Measurements from ENCODE around the gene VPS45. TPM values are rescaled to one million over a fixed set of nuclear protein-coding genes. Genes with fewer than 3 reads are reported as not detected.

VPS45 gene
- total and polyA plus RNA-seq, 2 of the 13 experiments (the other 11 are each of a cell fraction or from before 2014, with no cell fraction given) = 15.2 to 25.2 TPM

DNA sequence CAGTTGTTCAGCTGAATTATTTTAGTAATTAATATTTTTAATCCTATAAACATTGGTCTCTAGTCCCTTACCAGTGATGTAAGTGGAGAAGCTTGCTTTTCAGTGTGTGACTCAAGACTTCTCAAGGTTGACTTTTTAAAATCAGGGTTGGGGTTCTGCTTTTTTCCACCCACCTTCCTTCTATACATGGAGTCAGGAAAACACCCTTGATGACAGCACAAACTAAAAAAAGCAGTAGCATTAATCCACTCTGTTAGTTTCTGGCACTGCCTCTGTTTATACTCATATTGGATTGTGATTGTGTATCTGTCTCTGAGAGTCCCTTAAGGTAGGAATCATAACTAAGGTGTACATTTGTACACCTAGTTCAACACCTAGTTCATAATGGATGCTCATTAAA is 73.9 kb downstream of the VPS45 start:
- Histone ChIP-seq H3K27me3 (ENCODE audit: control insufficient read depth in 1 of 2, insufficient read depth in 2 of 2, low read length in 2 of 2) (no peaks in the 10 kb centered on the region), H3K36me3 (replicated peaks in 1 of 2; ENCODE audit: control insufficient read depth in 1 of 2, insufficient read depth in 2 of 2, low read length in 2 of 2) (peaks cover 0 to 1% of the 10 kb centered on the region in 2 experiments; a peak in 1 of 5 replicates), H3K4me2 (ENCODE audit: low read depth, low read length) (no peak overlapping the region), H3K79me2 (ENCODE audit: insufficient read depth, low read length) (no peaks in the 10 kb centered on the region), H3K4me1 (ENCODE audit: insufficient read depth, low read length) (no peaks in the 10 kb centered on the region), H2AFZ (ENCODE audit: low read length) (no peak overlapping the region), H3K4me3 (replicated peaks in 1 of 3; ENCODE audit: insufficient read depth in 1 of 3, low read depth in 2 of 3, low read length in 3 of 3) (no peak overlapping the region), H3K27ac (ENCODE audit: extremely low read length, insufficient read depth, low read length) (no peak overlapping the region), H4K20me1 (ENCODE audit: insufficient read depth, low read length) (no peaks in the 10 kb centered on the region), H3K9me3 (ENCODE audit: low read length) (no peaks in the 10 kb centered on the region), H3K9ac (ENCODE audit: insufficient read depth, low read depth, low read length) (no peak overlapping the region)
- ChIA-PET POLR2A (no interaction called here), CTCF (ENCODE audit: low intra/inter-chr PET ratio, low total read pairs) (no interaction called here)
- no peak for DNase-seq (ENCODE audit: low spot score)
- TF ChIP-seq FOSL2 (CRISPR knock-in tag; IDR thresholded peaks at IDR 0.05) (no peak), CCAR2 (optimal IDR thresholded peaks at IDR 0.05; ENCODE audit: low read depth, low read length) (no peak), ZNF367 (CRISPR knock-in tag; IDR thresholded peaks at IDR 0.05; ENCODE audit: borderline replicate concordance) (no peak), TBP (CRISPR knock-in tag; IDR thresholded peaks at IDR 0.05) (no peak), MED8 (CRISPR knock-in tag; IDR thresholded peaks at IDR 0.05; ENCODE audit: insufficient replicate concordance) (no peak), ZNF547 (CRISPR knock-in tag; IDR thresholded peaks at IDR 0.05) (no peak), ZZZ3 (CRISPR knock-in tag; IDR thresholded peaks at IDR 0.05; ENCODE audit: borderline replicate concordance) (no peak), ZFYVE20 (CRISPR knock-in tag; IDR thresholded peaks at IDR 0.05; ENCODE audit: borderline replicate concordance, low read depth) (no peak), ARNT2 (CRISPR knock-in tag; IDR thresholded peaks at IDR 0.05; ENCODE audit: low read depth) (no peak), SIX4 (CRISPR knock-in tag; IDR thresholded peaks at IDR 0.05) (no peak), ARID2 (CRISPR knock-in tag; IDR thresholded peaks at IDR 0.05; ENCODE audit: borderline replicate concordance) (no peak), ZNF629 (CRISPR knock-in tag; conservative IDR thresholded peaks at IDR 0.05) (no peak), ZNF850 (CRISPR knock-in tag; conservative IDR thresholded peaks at IDR 0.05) (no peak), TGIF2 (CRISPR knock-in tag; IDR thresholded peaks at IDR 0.05) (no peak)
- TF ChIP-seq, protein P1, sequence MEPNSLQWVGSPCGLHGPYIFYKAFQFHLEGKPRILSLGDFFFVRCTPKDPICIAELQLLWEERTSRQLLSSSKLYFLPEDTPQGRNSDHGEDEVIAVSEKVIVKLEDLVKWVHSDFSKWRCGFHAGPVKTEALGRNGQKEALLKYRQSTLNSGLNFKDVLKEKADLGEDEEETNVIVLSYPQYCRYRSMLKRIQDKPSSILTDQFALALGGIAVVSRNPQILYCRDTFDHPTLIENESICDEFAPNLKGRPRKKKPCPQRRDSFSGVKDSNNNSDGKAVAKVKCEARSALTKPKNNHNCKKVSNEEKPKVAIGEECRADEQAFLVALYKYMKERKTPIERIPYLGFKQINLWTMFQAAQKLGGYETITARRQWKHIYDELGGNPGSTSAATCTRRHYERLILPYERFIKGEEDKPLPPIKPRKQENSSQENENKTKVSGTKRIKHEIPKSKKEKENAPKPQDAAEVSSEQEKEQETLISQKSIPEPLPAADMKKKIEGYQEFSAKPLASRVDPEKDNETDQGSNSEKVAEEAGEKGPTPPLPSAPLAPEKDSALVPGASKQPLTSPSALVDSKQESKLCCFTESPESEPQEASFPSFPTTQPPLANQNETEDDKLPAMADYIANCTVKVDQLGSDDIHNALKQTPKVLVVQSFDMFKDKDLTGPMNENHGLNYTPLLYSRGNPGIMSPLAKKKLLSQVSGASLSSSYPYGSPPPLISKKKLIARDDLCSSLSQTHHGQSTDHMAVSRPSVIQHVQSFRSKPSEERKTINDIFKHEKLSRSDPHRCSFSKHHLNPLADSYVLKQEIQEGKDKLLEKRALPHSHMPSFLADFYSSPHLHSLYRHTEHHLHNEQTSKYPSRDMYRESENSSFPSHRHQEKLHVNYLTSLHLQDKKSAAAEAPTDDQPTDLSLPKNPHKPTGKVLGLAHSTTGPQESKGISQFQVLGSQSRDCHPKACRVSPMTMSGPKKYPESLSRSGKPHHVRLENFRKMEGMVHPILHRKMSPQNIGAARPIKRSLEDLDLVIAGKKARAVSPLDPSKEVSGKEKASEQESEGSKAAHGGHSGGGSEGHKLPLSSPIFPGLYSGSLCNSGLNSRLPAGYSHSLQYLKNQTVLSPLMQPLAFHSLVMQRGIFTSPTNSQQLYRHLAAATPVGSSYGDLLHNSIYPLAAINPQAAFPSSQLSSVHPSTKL (CRISPR knock-in tag; IDR thresholded peaks at IDR 0.05) = no peak
- TF ChIP-seq, protein P2, sequence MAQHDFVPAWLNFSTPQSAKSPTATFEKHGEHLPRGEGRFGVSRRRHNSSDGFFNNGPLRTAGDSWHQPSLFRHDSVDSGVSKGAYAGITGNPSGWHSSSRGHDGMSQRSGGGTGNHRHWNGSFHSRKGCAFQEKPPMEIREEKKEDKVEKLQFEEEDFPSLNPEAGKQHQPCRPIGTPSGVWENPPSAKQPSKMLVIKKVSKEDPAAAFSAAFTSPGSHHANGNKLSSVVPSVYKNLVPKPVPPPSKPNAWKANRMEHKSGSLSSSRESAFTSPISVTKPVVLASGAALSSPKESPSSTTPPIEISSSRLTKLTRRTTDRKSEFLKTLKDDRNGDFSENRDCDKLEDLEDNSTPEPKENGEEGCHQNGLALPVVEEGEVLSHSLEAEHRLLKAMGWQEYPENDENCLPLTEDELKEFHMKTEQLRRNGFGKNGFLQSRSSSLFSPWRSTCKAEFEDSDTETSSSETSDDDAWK (CRISPR knock-in tag; IDR thresholded peaks at IDR 0.05) = no peak
- intact Hi-C loops (cut with micrococcal nuclease; ENCODE audit: unreplicated experiment) = no loop called here
- in situ Hi-C loops (cut with HindIII; ENCODE audit: extremely low pct_ligation_motif_present, low pct_unique_long_range_greater_than_20kb) = no loop called here
- no peak for ATAC-seq
- no peak for FAIRE-seq
- no TSS peak for BruUV-seq (replicated peaks)

All from HepG2 (cell line).